ENCODE results near the gene PDE3A.
"Not testable (repeated sequence)": the region's sequence is repeated elsewhere in the genome, so short reads cannot be mapped to it uniquely, and the experiment has no call there.

PDE3A gene

DNA sequence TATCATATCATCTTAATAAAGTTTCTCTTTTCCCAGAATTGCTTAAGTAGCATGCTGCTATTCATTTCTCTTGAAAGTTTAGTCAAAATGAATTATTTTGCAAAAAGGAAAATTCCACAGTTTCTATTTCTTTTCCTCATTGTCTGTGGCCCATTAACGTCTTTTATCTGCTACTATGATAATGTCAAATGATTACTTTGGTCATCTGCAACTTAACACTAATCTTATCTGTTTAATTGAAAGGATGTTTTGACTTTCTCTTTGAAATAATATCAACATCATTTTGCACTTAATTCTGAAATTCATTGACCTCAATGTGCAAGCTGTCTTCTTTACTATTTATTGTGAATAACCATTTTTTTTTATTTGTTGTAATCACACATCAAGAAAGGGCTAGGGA is 180.3 kb downstream of the PDE3A start:
- no peak for DNase-seq (ENCODE audit: low read depth, low spot score)
- Histone ChIP-seq H3K4me3 (no peak overlapping the region), H3K36me3 (ENCODE audit: insufficient read depth, low read length) (no peaks in the 10 kb centered on the region), H3K9ac (ENCODE audit: insufficient read length) (no peak overlapping the region), H3K27ac (no peak overlapping the region), H3K9me3 (ENCODE audit: low read depth, low read length) (no peaks in the 10 kb centered on the region)
- no peak for TF ChIP-seq FOXP2 (optimal IDR thresholded peaks at IDR 0.05; ENCODE audit: control extremely low read depth, extremely low read length, insufficient read depth)
- no peak for TF ChIP-seq EZH2 (IDR thresholded peaks at IDR 0.05)
- TF ChIP-seq POLR2AphosphoS5 (IDR thresholded peaks at IDR 0.05; ENCODE audit: borderline replicate concordance, low read depth, low read length) = no peak

GRCh38 chr12:20549108-20549719 is 180.9 kb downstream of the PDE3A start:
- no peaks in the 10 kb centered on the region for H3K36me3 ChIP-seq (ENCODE audit: insufficient read depth, low read length)
- H3K9me3 ChIP-seq (ENCODE audit: low read depth, low read length) = no peaks in the 10 kb centered on the region
- TF ChIP-seq FOXP2 (optimal IDR thresholded peaks at IDR 0.05; ENCODE audit: control extremely low read depth, extremely low read length, insufficient read depth) (no peak), POLR2AphosphoS5 (IDR thresholded peaks at IDR 0.05; ENCODE audit: borderline replicate concordance, low read depth, low read length) (no peak), EZH2 (IDR thresholded peaks at IDR 0.05) (no peak)
- H3K27ac ChIP-seq = no peak overlapping the region
- no peak overlapping the region for H3K4me3 ChIP-seq
- DNase-seq (ENCODE audit: low read depth, low spot score) = no peak
- H3K9ac ChIP-seq (ENCODE audit: insufficient read length) = no peak overlapping the region

DNA sequence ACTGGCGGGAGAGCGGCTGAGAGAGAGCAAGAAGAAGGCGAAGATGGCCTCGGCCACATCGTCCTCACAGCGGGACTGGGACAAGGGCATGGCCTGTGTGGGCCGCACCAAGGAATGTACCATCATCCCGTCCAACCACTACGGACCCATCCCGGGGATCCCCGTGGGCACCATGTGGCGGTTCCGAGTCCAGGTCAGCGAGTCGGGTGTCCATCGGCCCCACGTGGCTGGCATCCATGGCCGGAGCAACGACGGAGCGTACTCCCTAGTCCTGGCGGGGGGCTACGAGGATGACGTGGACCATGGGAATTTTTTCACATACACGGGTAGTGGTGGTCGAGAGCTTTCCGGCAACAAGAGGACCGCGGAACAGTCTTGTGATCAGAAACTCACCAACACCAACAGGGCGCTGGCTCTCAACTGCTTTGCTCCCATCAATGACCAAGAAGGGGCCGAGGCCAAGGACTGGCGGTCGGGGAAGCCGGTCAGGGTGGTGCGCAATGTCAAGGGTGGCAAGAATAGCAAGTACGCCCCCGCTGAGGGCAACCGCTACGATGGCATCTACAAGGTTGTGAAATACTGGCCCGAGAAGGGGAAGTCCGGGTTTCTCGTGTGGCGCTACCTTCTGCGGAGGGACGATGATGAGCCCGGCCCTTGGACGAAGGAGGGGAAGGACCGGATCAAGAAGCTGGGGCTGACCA is 183.6 kb downstream of the PDE3A start:
- not testable (repeated sequence) for DNase-seq (ENCODE audit: low read depth, low spot score); H3K9me3 ChIP-seq (ENCODE audit: low read depth, low read length); H3K9ac ChIP-seq (ENCODE audit: insufficient read length)

DNA sequence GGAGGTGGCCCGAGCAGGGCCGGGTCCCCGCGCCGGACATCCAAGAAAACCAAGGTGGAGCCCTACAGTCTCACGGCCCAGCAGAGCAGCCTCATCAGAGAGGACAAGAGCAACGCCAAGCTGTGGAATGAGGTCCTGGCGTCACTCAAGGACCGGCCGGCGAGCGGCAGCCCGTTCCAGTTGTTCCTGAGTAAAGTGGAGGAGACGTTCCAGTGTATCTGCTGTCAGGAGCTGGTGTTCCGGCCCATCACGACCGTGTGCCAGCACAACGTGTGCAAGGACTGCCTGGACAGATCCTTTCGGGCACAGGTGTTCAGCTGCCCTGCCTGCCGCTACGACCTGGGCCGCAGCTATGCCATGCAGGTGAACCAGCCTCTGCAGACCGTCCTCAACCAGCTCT is 184.2 kb downstream of the PDE3A start:
- not testable (repeated sequence) for H3K36me3 ChIP-seq (ENCODE audit: insufficient read depth, low read length); H3K4me3 ChIP-seq; H3K27ac ChIP-seq; H3K9me3 ChIP-seq (ENCODE audit: low read depth, low read length); DNase-seq (ENCODE audit: low read depth, low spot score); H3K9ac ChIP-seq (ENCODE audit: insufficient read length)

More for the DNA sequence above, 183.6 kb downstream of the PDE3A start:
- H3K27ac ChIP-seq; H3K4me3 ChIP-seq; H3K36me3 ChIP-seq (ENCODE audit: insufficient read depth, low read length): not testable (repeated sequence)

- Histone ChIP-seq H3K27ac (no peak overlapping the region), H3K36me3 (ENCODE audit: insufficient read depth, low read length) (no peaks in the 10 kb centered on the region), H3K9ac (ENCODE audit: insufficient read length) (no peak overlapping the region), H3K9me3 (ENCODE audit: low read depth, low read length) (no peaks in the 10 kb centered on the region), H3K4me3 (no peak overlapping the region)
- no peak for DNase-seq (ENCODE audit: low read depth, low spot score)
- TF ChIP-seq POLR2AphosphoS5 (IDR thresholded peaks at IDR 0.05; ENCODE audit: borderline replicate concordance, low read depth, low read length) = no peak
- no peak for TF ChIP-seq FOXP2 (optimal IDR thresholded peaks at IDR 0.05; ENCODE audit: control extremely low read depth, extremely low read length, insufficient read depth)
- no peak for TF ChIP-seq EZH2 (IDR thresholded peaks at IDR 0.05)
These were observed 186.7 kb downstream of the PDE3A start for GRCh38 chr12:20555015-20555414.

GRCh38 chr12:20555771-20556170 is 187.4 kb downstream of the PDE3A start:
- H3K36me3 ChIP-seq (ENCODE audit: insufficient read depth, low read length) = no peaks in the 10 kb centered on the region
- no peak overlapping the region for H3K27ac ChIP-seq
- TF ChIP-seq FOXP2 (optimal IDR thresholded peaks at IDR 0.05; ENCODE audit: control extremely low read depth, extremely low read length, insufficient read depth) = no peak
- TF ChIP-seq POLR2AphosphoS5 (IDR thresholded peaks at IDR 0.05; ENCODE audit: borderline replicate concordance, low read depth, low read length) = no peak
- TF ChIP-seq EZH2 (IDR thresholded peaks at IDR 0.05) = no peak
- no peak overlapping the region for H3K9ac ChIP-seq (ENCODE audit: insufficient read length)
- DNase-seq (ENCODE audit: low read depth, low spot score) = no peak
- H3K4me3 ChIP-seq = no peak overlapping the region
- H3K9me3 ChIP-seq (ENCODE audit: low read depth, low read length) = no peaks in the 10 kb centered on the region

- Histone ChIP-seq H3K9ac (ENCODE audit: insufficient read length) (no peak overlapping the region), H3K4me3 (no peak overlapping the region), H3K36me3 (ENCODE audit: insufficient read depth, low read length) (no peaks in the 10 kb centered on the region), H3K27ac (no peak overlapping the region), H3K9me3 (ENCODE audit: low read depth, low read length) (no peaks in the 10 kb centered on the region)
- TF ChIP-seq POLR2AphosphoS5 (IDR thresholded peaks at IDR 0.05; ENCODE audit: borderline replicate concordance, low read depth, low read length) (no peak), EZH2 (IDR thresholded peaks at IDR 0.05) (no peak), FOXP2 (optimal IDR thresholded peaks at IDR 0.05; ENCODE audit: control extremely low read depth, extremely low read length, insufficient read depth) (no peak)
- no peak for DNase-seq (ENCODE audit: low read depth, low spot score)
These were observed 188.8 kb downstream of the PDE3A start for GRCh38 chr12:20557096-20557495.

- H3K9me3 ChIP-seq (ENCODE audit: low read depth, low read length) = no peaks in the 10 kb centered on the region
These were observed 192.6 kb downstream of the PDE3A start for GRCh38 chr12:20560935-20561334.

GRCh38 chr12:20561871-20562270 is 193.5 kb downstream of the PDE3A start:
- Histone ChIP-seq H3K9ac (ENCODE audit: insufficient read length) (no peak overlapping the region), H3K36me3 (ENCODE audit: insufficient read depth, low read length) (no peaks in the 10 kb centered on the region), H3K9me3 (ENCODE audit: low read depth, low read length) (no peaks in the 10 kb centered on the region), H3K27ac (no peak overlapping the region), H3K4me3 (no peak overlapping the region)
- TF ChIP-seq EZH2 (IDR thresholded peaks at IDR 0.05) = no peak
- TF ChIP-seq FOXP2 (optimal IDR thresholded peaks at IDR 0.05; ENCODE audit: control extremely low read depth, extremely low read length, insufficient read depth) = no peak
- TF ChIP-seq POLR2AphosphoS5 (IDR thresholded peaks at IDR 0.05; ENCODE audit: borderline replicate concordance, low read depth, low read length) = no peak
- no peak for DNase-seq (ENCODE audit: low read depth, low spot score)

More at GRCh38 chr12:20560935-20561334, 192.6 kb downstream of the PDE3A start:
- TF ChIP-seq POLR2AphosphoS5 (IDR thresholded peaks at IDR 0.05; ENCODE audit: borderline replicate concordance, low read depth, low read length) (no peak), FOXP2 (optimal IDR thresholded peaks at IDR 0.05; ENCODE audit: control extremely low read depth, extremely low read length, insufficient read depth) (no peak), EZH2 (IDR thresholded peaks at IDR 0.05) (no peak)
- Histone ChIP-seq H3K27ac (no peak overlapping the region), H3K9ac (ENCODE audit: insufficient read length) (no peak overlapping the region), H3K4me3 (no peak overlapping the region), H3K36me3 (ENCODE audit: insufficient read depth, low read length) (no peaks in the 10 kb centered on the region)
- no peak for DNase-seq (ENCODE audit: low read depth, low spot score)

Data from SK-N-MC (cell line).